Measurements from ENCODE around the gene ALG10B.

Gene ALG10B, protein sequence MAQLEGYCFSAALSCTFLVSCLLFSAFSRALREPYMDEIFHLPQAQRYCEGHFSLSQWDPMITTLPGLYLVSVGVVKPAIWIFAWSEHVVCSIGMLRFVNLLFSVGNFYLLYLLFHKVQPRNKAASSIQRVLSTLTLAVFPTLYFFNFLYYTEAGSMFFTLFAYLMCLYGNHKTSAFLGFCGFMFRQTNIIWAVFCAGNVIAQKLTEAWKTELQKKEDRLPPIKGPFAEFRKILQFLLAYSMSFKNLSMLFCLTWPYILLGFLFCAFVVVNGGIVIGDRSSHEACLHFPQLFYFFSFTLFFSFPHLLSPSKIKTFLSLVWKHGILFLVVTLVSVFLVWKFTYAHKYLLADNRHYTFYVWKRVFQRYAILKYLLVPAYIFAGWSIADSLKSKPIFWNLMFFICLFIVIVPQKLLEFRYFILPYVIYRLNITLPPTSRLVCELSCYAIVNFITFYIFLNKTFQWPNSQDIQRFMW

DNA sequence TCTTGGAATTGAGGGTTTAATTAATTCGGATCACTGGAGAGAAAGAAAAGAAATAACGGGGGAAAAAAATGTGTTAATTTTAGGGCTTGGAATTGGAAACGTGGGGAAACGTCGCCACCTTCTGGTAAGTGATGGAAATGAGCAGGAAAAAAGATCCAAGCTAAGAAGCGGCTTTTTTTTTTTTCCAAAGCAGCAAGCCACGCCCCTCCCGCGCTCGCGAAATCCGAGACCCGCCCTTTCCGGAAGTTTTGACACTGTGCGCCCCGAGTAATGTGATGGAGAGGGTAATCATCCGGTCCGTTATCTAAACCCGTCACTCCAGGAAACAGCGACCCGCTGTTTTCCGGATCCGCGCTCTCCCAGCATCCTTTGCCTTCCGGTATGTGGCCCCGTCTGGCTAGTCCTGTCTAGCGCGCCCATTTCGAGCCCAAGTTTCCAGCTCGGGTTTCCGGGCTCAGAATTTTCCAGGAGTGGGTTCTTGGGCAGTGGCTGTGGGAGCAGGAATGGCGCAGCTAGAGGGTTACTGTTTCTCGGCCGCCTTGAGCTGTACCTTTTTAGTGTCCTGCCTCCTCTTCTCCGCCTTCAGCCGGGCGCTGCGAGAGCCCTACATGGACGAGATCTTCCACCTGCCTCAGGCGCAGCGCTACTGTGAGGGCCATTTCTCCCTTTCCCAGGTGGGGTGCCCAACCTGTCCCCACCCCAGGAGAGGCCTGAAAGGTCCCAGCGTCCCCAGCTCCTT is at the start of gene ALG10B:
ALG10B (plus strand) TSS at position 384 of the 739 bp plus-strand sequence; CDS start at position 504, 120 bp downstream.
- H4K20me1 ChIP-seq (ENCODE audit: insufficient read depth) = no peaks in the 10 kb centered on the region
- TF ChIP-seq, protein P1, sequence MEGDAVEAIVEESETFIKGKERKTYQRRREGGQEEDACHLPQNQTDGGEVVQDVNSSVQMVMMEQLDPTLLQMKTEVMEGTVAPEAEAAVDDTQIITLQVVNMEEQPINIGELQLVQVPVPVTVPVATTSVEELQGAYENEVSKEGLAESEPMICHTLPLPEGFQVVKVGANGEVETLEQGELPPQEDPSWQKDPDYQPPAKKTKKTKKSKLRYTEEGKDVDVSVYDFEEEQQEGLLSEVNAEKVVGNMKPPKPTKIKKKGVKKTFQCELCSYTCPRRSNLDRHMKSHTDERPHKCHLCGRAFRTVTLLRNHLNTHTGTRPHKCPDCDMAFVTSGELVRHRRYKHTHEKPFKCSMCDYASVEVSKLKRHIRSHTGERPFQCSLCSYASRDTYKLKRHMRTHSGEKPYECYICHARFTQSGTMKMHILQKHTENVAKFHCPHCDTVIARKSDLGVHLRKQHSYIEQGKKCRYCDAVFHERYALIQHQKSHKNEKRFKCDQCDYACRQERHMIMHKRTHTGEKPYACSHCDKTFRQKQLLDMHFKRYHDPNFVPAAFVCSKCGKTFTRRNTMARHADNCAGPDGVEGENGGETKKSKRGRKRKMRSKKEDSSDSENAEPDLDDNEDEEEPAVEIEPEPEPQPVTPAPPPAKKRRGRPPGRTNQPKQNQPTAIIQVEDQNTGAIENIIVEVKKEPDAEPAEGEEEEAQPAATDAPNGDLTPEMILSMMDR (conservative IDR thresholded peaks at IDR 0.05; ENCODE audit: low read depth, low read length) = peak; percentile 83
- H2AFZ ChIP-seq (ENCODE audit: low read depth) = peak within 1 kb of the TSS; percentile 76
- peak within 1 kb of the TSS; percentile 62 for H3K4me2 ChIP-seq
- no peaks in the 10 kb centered on the region for H3K79me2 ChIP-seq (ENCODE audit: insufficient read depth, low read depth)
- H3K9ac ChIP-seq = peak within 1 kb of the TSS; percentile 74
- H3K36me3 ChIP-seq (ENCODE audit: insufficient read depth) = no peaks in the 10 kb centered on the region
- peak within 1 kb of the TSS; percentile 26 for H3K4me3 ChIP-seq (IDR thresholded peaks at IDR 0.05; ENCODE audit: insufficient read depth, low read depth, low read length)
- H3K27ac ChIP-seq = peak within 1 kb of the TSS; percentile 69
- no peaks in the 10 kb centered on the region for H3K27me3 ChIP-seq (ENCODE audit: insufficient read depth, low read depth)
- H3K4me1 ChIP-seq (ENCODE audit: low read depth, poor library complexity, severe bottlenecking) = peaks cover 8% of the 10 kb centered on the region

DNA sequence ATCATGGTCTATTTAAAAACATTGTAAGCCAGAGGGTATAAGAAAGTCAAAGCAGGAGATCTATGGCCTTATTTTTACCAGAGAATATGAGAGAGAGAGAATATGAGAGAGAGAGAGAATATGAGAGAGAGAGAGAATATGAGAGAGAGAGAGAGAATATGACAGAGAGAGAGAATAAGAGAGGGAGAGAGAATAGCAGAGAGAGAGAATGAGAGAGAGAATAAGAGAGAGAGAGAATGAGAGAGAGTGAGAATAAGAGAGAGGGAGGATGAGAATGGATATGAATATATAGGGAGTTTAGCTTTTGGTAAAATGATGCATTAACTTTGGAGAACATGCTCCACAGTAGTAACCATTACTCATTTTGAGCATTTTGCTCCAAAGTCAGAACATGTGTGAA is 48.0 kb upstream of the ALG10B start:
- TF ChIP-seq, protein P1 (conservative IDR thresholded peaks at IDR 0.05; ENCODE audit: low read depth, low read length) = no peak
- no peak overlapping the region for H2AFZ ChIP-seq (ENCODE audit: low read depth)
- H4K20me1 ChIP-seq (ENCODE audit: insufficient read depth) = no peaks in the 10 kb centered on the region
- H3K4me1 ChIP-seq (ENCODE audit: low read depth, poor library complexity, severe bottlenecking) = no peaks in the 10 kb centered on the region
- no peak overlapping the region for H3K4me2 ChIP-seq
- H3K36me3 ChIP-seq (ENCODE audit: insufficient read depth) = no peaks in the 10 kb centered on the region
- no peaks in the 10 kb centered on the region for H3K27me3 ChIP-seq (ENCODE audit: insufficient read depth, low read depth)
- H3K27ac ChIP-seq = no peak overlapping the region
- H3K4me3 ChIP-seq (IDR thresholded peaks at IDR 0.05; ENCODE audit: insufficient read depth, low read depth, low read length) = no peak overlapping the region
- H3K79me2 ChIP-seq (ENCODE audit: insufficient read depth, low read depth) = no peaks in the 10 kb centered on the region
- no peak overlapping the region for H3K9ac ChIP-seq

DNA sequence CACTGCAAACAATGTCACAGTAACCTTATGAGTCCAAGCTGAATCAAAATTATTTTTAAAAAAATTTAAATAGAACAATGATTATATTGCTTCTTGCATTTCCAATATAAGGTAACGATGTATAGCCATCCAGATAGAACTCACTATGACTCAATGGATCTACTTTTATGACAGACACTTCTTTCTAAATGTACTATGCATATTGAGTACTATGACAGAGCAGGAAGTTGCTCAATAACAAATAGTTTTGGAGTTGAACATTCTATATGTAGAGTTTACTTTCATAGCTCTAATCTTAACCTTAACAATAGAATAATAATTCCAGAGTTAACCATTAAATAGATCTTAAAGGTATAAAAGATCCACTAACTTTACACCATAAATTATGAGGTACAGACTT is 46.7 kb upstream of the ALG10B start:
- Histone ChIP-seq H2AFZ (ENCODE audit: low read depth) (no peak overlapping the region), H3K9ac (no peak overlapping the region), H3K27ac (no peak overlapping the region), H4K20me1 (ENCODE audit: insufficient read depth) (no peaks in the 10 kb centered on the region), H3K36me3 (ENCODE audit: insufficient read depth) (no peaks in the 10 kb centered on the region), H3K27me3 (ENCODE audit: insufficient read depth, low read depth) (no peaks in the 10 kb centered on the region), H3K79me2 (ENCODE audit: insufficient read depth, low read depth) (no peaks in the 10 kb centered on the region), H3K4me3 (IDR thresholded peaks at IDR 0.05; ENCODE audit: insufficient read depth, low read depth, low read length) (no peak overlapping the region), H3K4me1 (ENCODE audit: low read depth, poor library complexity, severe bottlenecking) (no peaks in the 10 kb centered on the region), H3K4me2 (no peak overlapping the region)
- TF ChIP-seq, protein P1 (conservative IDR thresholded peaks at IDR 0.05; ENCODE audit: low read depth, low read length) = no peak

DNA sequence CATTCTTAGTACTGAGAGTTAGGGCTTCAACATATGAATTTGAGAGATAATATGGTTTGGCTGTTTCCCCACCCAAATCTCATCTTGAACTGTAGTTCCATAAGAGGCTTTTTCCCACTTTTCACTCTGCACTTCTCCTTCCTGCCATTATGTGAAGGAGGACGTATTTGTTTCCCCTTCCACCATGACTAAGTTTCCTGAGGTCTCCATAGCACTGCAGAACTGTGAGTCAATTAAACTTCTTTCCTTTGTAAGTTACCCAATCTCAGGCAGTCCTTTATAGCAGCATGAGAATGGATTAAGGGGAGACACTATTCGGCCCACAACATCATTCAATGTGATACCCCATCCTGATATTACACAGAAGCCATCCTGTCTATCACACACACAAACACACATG is 36.8 kb upstream of the ALG10B start:
- Histone ChIP-seq H3K27me3 (ENCODE audit: insufficient read depth, low read depth) (no peaks in the 10 kb centered on the region), H3K9ac (no peak overlapping the region), H2AFZ (ENCODE audit: low read depth) (no peak overlapping the region), H3K27ac (no peak overlapping the region), H4K20me1 (ENCODE audit: insufficient read depth) (no peaks in the 10 kb centered on the region), H3K79me2 (ENCODE audit: insufficient read depth, low read depth) (no peaks in the 10 kb centered on the region), H3K4me2 (no peak overlapping the region), H3K36me3 (ENCODE audit: insufficient read depth) (no peaks in the 10 kb centered on the region), H3K4me3 (IDR thresholded peaks at IDR 0.05; ENCODE audit: insufficient read depth, low read depth, low read length) (no peak overlapping the region), H3K4me1 (ENCODE audit: low read depth, poor library complexity, severe bottlenecking) (no peaks in the 10 kb centered on the region)
- TF ChIP-seq, protein P1 (conservative IDR thresholded peaks at IDR 0.05; ENCODE audit: low read depth, low read length) = no peak

Data from KMS-11 (cell line).